GM23338 (cell line): Measurements from ENCODE around the gene SELENOO. TPM values are rescaled to one million over a fixed set of nuclear protein-coding genes. Genes with fewer than 3 reads are reported as not detected.

Experiments
- ATAC-seq: fragments of 200-7000 bp; cut with Tn5 transposase; 3 replicates; pipeline ENCODE4 v1.9.1; 2020
- DNase-seq: peaks from one replicate; pipeline ENCODE4 v3.0.0-alpha.2; 2015; ENCODE audit warnings: low spot score
- H2AFZ ChIP-seq: fragments of 200-600 bp; sonication (generic); 2 replicates; pipeline ENCODE4 v1.8.0; 2016; ENCODE audit warnings: antibody characterized with exemption, mild to moderate bottlenecking, moderate library complexity
- H3F3A ChIP-seq: fragments of 200-600 bp; sonication (generic); replicated peaks from 2 replicates; pipeline ENCODE4 v1.8.0; 2017; ENCODE audit warnings: antibody characterized with exemption, mixed run types, low read depth
- H3K27ac ChIP-seq: fragments of 200-600 bp; sonication (generic); 2 replicates; pipeline ENCODE4 v1.6.1; 2016; ENCODE audit warnings: low read depth
- H3K27me3 ChIP-seq: fragments of 200-600 bp; sonication (generic); 2 replicates; pipeline ENCODE4 v1.8.0; 2016; ENCODE audit warnings: mild to moderate bottlenecking, mixed run types, moderate library complexity; ENCODE audit not compliant: insufficient read depth
- H3K36me3 ChIP-seq: fragments of 200-600 bp; sonication (generic); 2 replicates; pipeline ENCODE4 v1.8.0; 2016; ENCODE audit warnings: mild to moderate bottlenecking; ENCODE audit not compliant: insufficient read depth
- H3K4me1 ChIP-seq: fragments of 200-600 bp; sonication (generic); 2 replicates; pipeline ENCODE4 v1.8.0; 2016; ENCODE audit warnings: mild to moderate bottlenecking, moderate library complexity; ENCODE audit not compliant: insufficient read depth
- H3K4me2 ChIP-seq: fragments of 200-600 bp; sonication (generic); 2 replicates; pipeline ENCODE4 v1.7.1; 2017; ENCODE audit warnings: mixed run types
- H3K4me3 ChIP-seq: fragments of 200-600 bp; sonication (generic); 2 replicates; pipeline ENCODE4 v1.6.1; 2016; ENCODE audit warnings: mixed run types
- H3K79me2 ChIP-seq: fragments of 200-600 bp; sonication (generic); replicated peaks from 2 replicates; pipeline ENCODE4 v1.8.0; 2017; ENCODE audit warnings: mild to moderate bottlenecking; ENCODE audit not compliant: insufficient read depth
- H3K9me2 ChIP-seq: fragments of 200-600 bp; sonication (generic); 2 replicates; pipeline ENCODE4 v1.8.0; 2017; ENCODE audit not compliant: insufficient read depth
- H4K20me1 ChIP-seq: fragments of 200-600 bp; sonication (generic); replicated peaks from 2 replicates; pipeline ENCODE4 v1.8.0; 2017; ENCODE audit warnings: mild to moderate bottlenecking; ENCODE audit not compliant: insufficient read depth
- H3K27ac Mint-ChIP-seq: 2 replicates; pipeline ENCODE4 v1.8.0; 2020; ENCODE audit warnings: inconsistent platforms, mild to moderate bottlenecking, moderate library complexity, mixed read lengths
- H3K27me3 Mint-ChIP-seq: 3 replicates; pipeline ENCODE4 v1.8.0; 2022; ENCODE audit warnings: low read depth, mild to moderate bottlenecking, moderate library complexity, mixed read lengths, inconsistent platforms; ENCODE audit not compliant: insufficient read depth, poor library complexity
- H3K36me3 Mint-ChIP-seq: 3 replicates; pipeline ENCODE4 v1.8.0; 2021; ENCODE audit warnings: low read depth, mild to moderate bottlenecking, inconsistent platforms, moderate library complexity, mixed read lengths
- H3K4me1 Mint-ChIP-seq: 3 replicates; pipeline ENCODE4 v1.8.0; 2020; ENCODE audit warnings: mild to moderate bottlenecking, inconsistent platforms, mixed read lengths
- H3K4me3 Mint-ChIP-seq: 3 replicates; pipeline ENCODE4 v1.8.0; 2021; ENCODE audit warnings: moderate library complexity, mild to moderate bottlenecking, inconsistent platforms, mixed read lengths
- H3K9me3 Mint-ChIP-seq: 3 replicates; pipeline ENCODE4 v1.8.0; 2020; ENCODE audit warnings: moderate library complexity, mild to moderate bottlenecking, inconsistent platforms, mixed read lengths
- CREB1 ChIP-seq: fragments of 250-450 bp; sonication (Bioruptor Pico); IDR thresholded peaks from 2 replicates; pipeline ENCODE4 v1.5.0; 2020; ENCODE audit warnings: low read depth, mild to moderate bottlenecking, moderate library complexity
- EZH2 ChIP-seq: fragments of 200-600 bp; sonication (generic); IDR thresholded peaks from one replicate; pipeline ENCODE4 v1.8.0; 2017; ENCODE audit warnings: antibody characterized with exemption, mild to moderate bottlenecking, low read depth; ENCODE audit not compliant: unreplicated experiment
- EZH2phosphoT487 ChIP-seq: fragments of 200-600 bp; sonication (generic); IDR thresholded peaks from one replicate; pipeline ENCODE4 v1.8.1; 2018; ENCODE audit warnings: antibody characterized with exemption; ENCODE audit not compliant: unreplicated experiment
- POLR2AphosphoS5 ChIP-seq: IDR thresholded peaks from 2 replicates; pipeline ENCODE4 v1.6.1; 2016; ENCODE audit warnings: antibody characterized with exemption, low read depth
- STAT1 ChIP-seq: IDR thresholded peaks from one replicate; pipeline ENCODE4 v1.6.1; 2016; ENCODE audit warnings: antibody characterized with exemption; ENCODE audit not compliant: unreplicated experiment
- ZNF114 ChIP-seq: fragments of 250-450 bp; sonication (Bioruptor Pico); IDR thresholded peaks from 2 replicates; pipeline ENCODE4 v1.5.0; 2020; ENCODE audit warnings: mild to moderate bottlenecking, moderate library complexity
- polyA plus RNA-seq: library from polyadenylated mRNA; unstranded; fragments of >200 nt; fragmentation: Nextera tagmentation; extraction: Ambion mirVana; gene quantifications from 2 replicates; pipeline ENCODE4 v1.2.1, GENCODE V29; 2016
- total RNA-seq: library from RNA; depleted of rRNA; stranded (reverse); fragments of >200 nt; shearing (Covaris generic); gene quantifications from 2 replicates; pipeline ENCODE4 v1.2.3, GENCODE V29; 2014
- TF ChIP-seq, protein P1 (sequence below): IDR thresholded peaks from one replicate; pipeline ENCODE4 v1.6.1; 2018; ENCODE audit warnings: antibody characterized with exemption; ENCODE audit not compliant: unreplicated experiment
- TF ChIP-seq, protein P2 (sequence below), 2 experiments: fragments of 200-600 bp in 1 of 2; sonication (generic) in 1 of 2; conservative IDR thresholded peaks; 2 replicates each; pipeline versions ENCODE4 v1.5.1 to v1.6.1; 2016 to 2017; ENCODE audit warnings: antibody characterized with exemption in 2 of 2, low read depth in 2 of 2, mild to moderate bottlenecking in 2 of 2, moderate library complexity in 1 of 2
- TF ChIP-seq, protein P3 (sequence below): IDR thresholded peaks from 2 replicates; pipeline ENCODE4 v1.6.1; 2016; ENCODE audit warnings: antibody characterized with exemption

The SELENOO gene
- total and polyA plus RNA-seq, 2 experiments from 2014 or later, result 6.8 to 21.3 TPM

DNA sequence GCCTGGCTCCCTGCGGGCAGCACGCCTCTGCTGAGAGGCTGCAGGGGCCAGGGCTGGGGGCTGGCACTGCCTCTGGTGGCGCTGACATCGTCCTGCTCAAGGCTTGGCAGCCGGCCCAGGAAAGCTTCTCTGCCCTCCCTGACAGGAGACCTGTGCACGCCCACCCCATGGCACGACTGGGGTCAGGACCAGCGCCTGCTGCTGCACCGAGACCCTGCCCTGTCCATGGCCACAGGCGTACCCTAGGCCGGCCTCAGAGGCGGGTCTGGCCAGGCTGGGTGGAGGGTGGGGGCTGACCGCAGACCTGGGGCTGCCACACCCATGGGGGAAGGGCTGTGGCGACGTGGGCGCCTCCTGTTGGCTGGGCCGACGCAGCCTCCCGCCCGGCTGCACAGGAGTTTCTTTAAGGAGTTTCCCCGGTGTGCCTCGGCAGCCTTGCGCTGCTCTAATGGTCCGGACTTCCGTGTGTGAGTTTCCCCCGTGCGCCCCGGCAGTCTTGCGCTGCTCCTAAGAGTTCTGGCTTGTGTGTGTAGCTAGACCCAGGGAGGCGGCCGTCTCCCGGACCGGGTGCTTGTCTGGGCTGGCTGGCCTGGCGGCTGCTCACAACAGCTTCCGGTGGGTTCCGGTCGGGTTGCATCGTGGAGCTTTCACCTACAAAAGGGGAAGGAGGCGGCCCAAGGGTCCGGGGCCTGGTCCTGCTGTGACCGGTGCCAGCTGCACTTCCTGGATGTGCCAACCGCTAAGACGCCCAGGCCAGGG is 10.4 kb upstream of the SELENOO start:
- Mint-ChIP-seq H3K4me3 (peak overlapping the region; percentile 63), H3K9me3 (no peaks in the 10 kb centered on the region), H3K27me3 (peaks cover 15% of the 10 kb centered on the region), H3K36me3 (peaks cover 4% of the 10 kb centered on the region; the same call in 1 of the 3 replicates), H3K4me1 (peaks cover 13% of the 10 kb centered on the region), H3K27ac (no peak overlapping the region)
- no peak for TF ChIP-seq STAT1
- TF ChIP-seq POLR2AphosphoS5, result no peak; the same call in 1 of the 2 replicates
- TF ChIP-seq, protein P1, sequence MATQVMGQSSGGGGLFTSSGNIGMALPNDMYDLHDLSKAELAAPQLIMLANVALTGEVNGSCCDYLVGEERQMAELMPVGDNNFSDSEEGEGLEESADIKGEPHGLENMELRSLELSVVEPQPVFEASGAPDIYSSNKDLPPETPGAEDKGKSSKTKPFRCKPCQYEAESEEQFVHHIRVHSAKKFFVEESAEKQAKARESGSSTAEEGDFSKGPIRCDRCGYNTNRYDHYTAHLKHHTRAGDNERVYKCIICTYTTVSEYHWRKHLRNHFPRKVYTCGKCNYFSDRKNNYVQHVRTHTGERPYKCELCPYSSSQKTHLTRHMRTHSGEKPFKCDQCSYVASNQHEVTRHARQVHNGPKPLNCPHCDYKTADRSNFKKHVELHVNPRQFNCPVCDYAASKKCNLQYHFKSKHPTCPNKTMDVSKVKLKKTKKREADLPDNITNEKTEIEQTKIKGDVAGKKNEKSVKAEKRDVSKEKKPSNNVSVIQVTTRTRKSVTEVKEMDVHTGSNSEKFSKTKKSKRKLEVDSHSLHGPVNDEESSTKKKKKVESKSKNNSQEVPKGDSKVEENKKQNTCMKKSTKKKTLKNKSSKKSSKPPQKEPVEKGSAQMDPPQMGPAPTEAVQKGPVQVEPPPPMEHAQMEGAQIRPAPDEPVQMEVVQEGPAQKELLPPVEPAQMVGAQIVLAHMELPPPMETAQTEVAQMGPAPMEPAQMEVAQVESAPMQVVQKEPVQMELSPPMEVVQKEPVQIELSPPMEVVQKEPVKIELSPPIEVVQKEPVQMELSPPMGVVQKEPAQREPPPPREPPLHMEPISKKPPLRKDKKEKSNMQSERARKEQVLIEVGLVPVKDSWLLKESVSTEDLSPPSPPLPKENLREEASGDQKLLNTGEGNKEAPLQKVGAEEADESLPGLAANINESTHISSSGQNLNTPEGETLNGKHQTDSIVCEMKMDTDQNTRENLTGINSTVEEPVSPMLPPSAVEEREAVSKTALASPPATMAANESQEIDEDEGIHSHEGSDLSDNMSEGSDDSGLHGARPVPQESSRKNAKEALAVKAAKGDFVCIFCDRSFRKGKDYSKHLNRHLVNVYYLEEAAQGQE, result no peak
- TF ChIP-seq, protein P2, sequence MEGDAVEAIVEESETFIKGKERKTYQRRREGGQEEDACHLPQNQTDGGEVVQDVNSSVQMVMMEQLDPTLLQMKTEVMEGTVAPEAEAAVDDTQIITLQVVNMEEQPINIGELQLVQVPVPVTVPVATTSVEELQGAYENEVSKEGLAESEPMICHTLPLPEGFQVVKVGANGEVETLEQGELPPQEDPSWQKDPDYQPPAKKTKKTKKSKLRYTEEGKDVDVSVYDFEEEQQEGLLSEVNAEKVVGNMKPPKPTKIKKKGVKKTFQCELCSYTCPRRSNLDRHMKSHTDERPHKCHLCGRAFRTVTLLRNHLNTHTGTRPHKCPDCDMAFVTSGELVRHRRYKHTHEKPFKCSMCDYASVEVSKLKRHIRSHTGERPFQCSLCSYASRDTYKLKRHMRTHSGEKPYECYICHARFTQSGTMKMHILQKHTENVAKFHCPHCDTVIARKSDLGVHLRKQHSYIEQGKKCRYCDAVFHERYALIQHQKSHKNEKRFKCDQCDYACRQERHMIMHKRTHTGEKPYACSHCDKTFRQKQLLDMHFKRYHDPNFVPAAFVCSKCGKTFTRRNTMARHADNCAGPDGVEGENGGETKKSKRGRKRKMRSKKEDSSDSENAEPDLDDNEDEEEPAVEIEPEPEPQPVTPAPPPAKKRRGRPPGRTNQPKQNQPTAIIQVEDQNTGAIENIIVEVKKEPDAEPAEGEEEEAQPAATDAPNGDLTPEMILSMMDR (conservative IDR thresholded peaks at IDR 0.05; ENCODE audit: low read depth in 2 of 2), result peak; percentile 40 to 55
- Histone ChIP-seq H2AFZ (no peak overlapping the region), H3K27me3 (no peaks in the 10 kb centered on the region), H3K27ac (0 out of 2 replicates have a peak overlapping the region, but pooled peaks have one; percentile 19), H3F3A (0 out of 2 replicates have a peak, but pooled peaks cover 2% of the 10 kb centered on the region), H3K36me3 (no peaks in the 10 kb centered on the region), H3K9me2 (no peaks in the 10 kb centered on the region), H3K4me1 (peaks cover 8% of the 10 kb centered on the region; the same call in 1 of the 2 replicates), H3K79me2 (peaks cover 44% of the 10 kb centered on the region), H4K20me1 (peaks cover 20% of the 10 kb centered on the region; the same call in 1 of the 2 replicates), H3K4me3 (peak overlapping the region; percentile 42; the same call in 1 of the 2 replicates), H3K4me2 (peak overlapping the region; percentile 73)
- DNase-seq (peak; percentile 81), ATAC-seq (peak; percentile 72)

DNA sequence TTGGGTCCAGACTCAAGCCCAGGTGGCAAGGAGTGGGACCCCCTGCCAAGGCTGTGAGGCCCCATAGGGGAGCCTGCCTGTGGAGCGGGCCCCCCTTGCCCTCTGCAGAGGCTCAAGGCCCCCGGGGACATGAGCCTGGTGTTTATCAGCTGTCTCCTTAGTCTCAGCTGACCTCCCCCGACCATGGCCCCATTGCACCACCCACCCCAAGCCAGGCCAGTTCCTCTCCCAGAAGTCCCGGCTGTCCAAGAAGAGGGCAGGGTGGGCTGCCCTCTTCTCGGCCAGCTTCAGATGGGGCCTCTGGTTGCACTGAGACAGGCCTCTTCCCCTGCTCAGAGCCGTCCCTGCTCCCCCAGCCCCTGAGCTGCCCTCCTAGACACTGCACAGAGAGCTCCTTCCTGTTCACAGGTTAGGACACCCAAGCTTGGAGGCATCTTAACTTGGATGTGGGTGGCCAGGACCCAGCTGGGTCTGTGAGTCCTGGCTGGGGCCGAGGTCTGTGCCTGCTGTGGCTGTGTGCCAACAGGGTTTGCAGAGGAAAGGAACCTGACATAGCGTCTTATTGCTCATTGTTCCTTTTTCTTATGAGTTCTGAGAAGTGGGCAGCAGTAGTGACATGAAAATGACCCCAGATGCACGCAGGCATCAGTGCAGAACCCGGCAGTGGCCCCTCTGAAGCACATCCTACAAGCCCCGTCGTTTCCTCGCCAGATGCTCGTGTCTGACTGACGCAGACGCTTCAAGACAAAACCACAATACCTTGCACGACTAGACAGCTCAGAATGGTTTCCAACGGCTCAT is 9.7 kb upstream of the SELENOO start:
- Histone ChIP-seq H2AFZ (no peak overlapping the region), H3K79me2 (peaks cover 44% of the 10 kb centered on the region), H3K4me1 (peaks cover 8% of the 10 kb centered on the region; the same call in 1 of the 2 replicates), H3K27ac (0 out of 2 replicates have a peak overlapping the region, but pooled peaks have one; percentile 19), H3K27me3 (no peaks in the 10 kb centered on the region), H3K4me3 (0 out of 2 replicates have a peak overlapping the region, but pooled peaks have one; percentile 42), H4K20me1 (peaks cover 20% of the 10 kb centered on the region; the same call in 1 of the 2 replicates), H3F3A (0 out of 2 replicates have a peak, but pooled peaks cover 2% of the 10 kb centered on the region), H3K9me2 (no peaks in the 10 kb centered on the region), H3K4me2 (peak overlapping the region; percentile 73; the same call in 1 of the 2 replicates), H3K36me3 (no peaks in the 10 kb centered on the region)
- Mint-ChIP-seq H3K27me3 (peaks cover 13% of the 10 kb centered on the region), H3K9me3 (no peaks in the 10 kb centered on the region), H3K36me3 (peaks cover 4% of the 10 kb centered on the region; the same call in 1 of the 3 replicates), H3K27ac (no peak overlapping the region), H3K4me1 (peaks cover 13% of the 10 kb centered on the region), H3K4me3 (peak overlapping the region; percentile 29; the same call in 2 of the 3 replicates)
- no peak for DNase-seq
- no peak for ATAC-seq
- no peak for TF ChIP-seq ZNF114
- TF ChIP-seq, protein P2 (conservative IDR thresholded peaks at IDR 0.05; ENCODE audit: low read depth in 2 of 2), result no peak
- TF ChIP-seq, protein P3, sequence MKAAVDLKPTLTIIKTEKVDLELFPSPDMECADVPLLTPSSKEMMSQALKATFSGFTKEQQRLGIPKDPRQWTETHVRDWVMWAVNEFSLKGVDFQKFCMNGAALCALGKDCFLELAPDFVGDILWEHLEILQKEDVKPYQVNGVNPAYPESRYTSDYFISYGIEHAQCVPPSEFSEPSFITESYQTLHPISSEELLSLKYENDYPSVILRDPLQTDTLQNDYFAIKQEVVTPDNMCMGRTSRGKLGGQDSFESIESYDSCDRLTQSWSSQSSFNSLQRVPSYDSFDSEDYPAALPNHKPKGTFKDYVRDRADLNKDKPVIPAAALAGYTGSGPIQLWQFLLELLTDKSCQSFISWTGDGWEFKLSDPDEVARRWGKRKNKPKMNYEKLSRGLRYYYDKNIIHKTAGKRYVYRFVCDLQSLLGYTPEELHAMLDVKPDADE, result no peak
- TF ChIP-seq CREB1 (CRISPR knock-in tag), result no peak
- TF ChIP-seq EZH2, result no peak
- no peak for TF ChIP-seq EZH2phosphoT487
- TF ChIP-seq STAT1, result no peak
